Stimulated activated CD4-positive, alpha-beta T cell treated with anti-CD3 and anti-CD28 coated beads, Interleukin-4, amount 100 ng/mL, for 1 hour (primary cell): ENCODE results near the gene ZFAND2A.

Source experiments
- DNase-seq: peaks from one replicate; pipeline ENCODE4 v3.0.0-alpha.2; 2020

Gene ZFAND2A

GRCh38 chr7:1104516-1105179 lies 55.3 kb downstream of the ZFAND2A start:
- no peak for DNase-seq

- no peak for DNase-seq
These were observed 56.0 kb downstream of the ZFAND2A start for GRCh38 chr7:1103789-1104515.

- DNase-seq, result no peak
These were observed 56.8 kb downstream of the ZFAND2A start for GRCh38 chr7:1103009-1103788.
